Endothelial cell of umbilical vein (primary cell): Measurements from ENCODE around the gene STK24.

Source experiments
- CTCF ChIP-seq, 2 donors: IDR thresholded peaks; 1 replicate in 1 of 2; 2 replicates in 1 of 2; pipeline ENCODE4 v1.5.1; 2011; ENCODE audit warnings: low read length in 2 of 2, mild to moderate bottlenecking in 2 of 2, moderate library complexity in 2 of 2, control low read depth in 1 of 2, inconsistent platforms in 1 of 2, low read depth in 1 of 2; ENCODE audit not compliant: insufficient read depth in 1 of 2; ENCODE audit errors: extremely low read depth in 1 of 2
- EZH2 ChIP-seq: IDR thresholded peaks from 2 replicates; pipeline ENCODE4 v1.6.1; 2012; ENCODE audit warnings: borderline replicate concordance, low read depth, mild to moderate bottlenecking, moderate library complexity, low read length, inconsistent platforms; ENCODE audit not compliant: severe bottlenecking
- GATA2 ChIP-seq: IDR thresholded peaks from 2 replicates; pipeline ENCODE4 v1.7.0; 2011; ENCODE audit warnings: low read depth, mild to moderate bottlenecking, moderate library complexity, mixed read lengths, low read length; ENCODE audit not compliant: insufficient read length, insufficient read depth
- MYC ChIP-seq: IDR thresholded peaks from one replicate; pipeline ENCODE4 v1.6.1; 2011; ENCODE audit warnings: mild to moderate bottlenecking, low read depth, low read length
- POLR2A ChIP-seq: IDR thresholded peaks from 2 replicates; pipeline ENCODE4 v1.6.1; 2012; ENCODE audit warnings: low read depth, mild to moderate bottlenecking, control low read depth, low read length
- POLR2AphosphoS5 ChIP-seq: IDR thresholded peaks from 2 replicates; pipeline ENCODE4 v1.6.1; 2012; ENCODE audit warnings: low read depth, mild to moderate bottlenecking, control low read depth, low read length, moderate library complexity; ENCODE audit not compliant: insufficient read depth
- TF ChIP-seq, protein P1 (sequence below): IDR thresholded peaks from 2 replicates; pipeline ENCODE4 v1.6.1; 2011; ENCODE audit not compliant: insufficient read depth, insufficient read length

DNA sequence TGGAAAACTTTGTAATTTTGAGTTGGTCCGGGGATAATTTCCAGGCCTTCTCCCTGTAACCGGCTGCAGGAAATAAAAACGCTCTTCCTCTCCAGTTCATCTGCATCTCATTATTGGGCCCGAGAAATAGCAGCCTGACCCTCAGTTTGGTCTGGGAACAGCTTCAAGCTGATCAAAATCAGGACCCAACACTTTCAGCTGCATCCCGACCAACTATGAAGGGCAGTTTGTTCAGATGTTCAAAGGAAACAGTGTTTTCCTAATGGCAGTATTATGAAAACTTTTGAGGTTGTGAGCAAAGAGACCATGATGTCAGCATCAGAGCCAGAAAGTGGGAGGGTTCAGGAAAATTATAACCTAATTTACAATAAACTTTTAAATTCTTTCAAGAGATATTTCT is 35.7 kb downstream of the STK24 start:
- TF ChIP-seq POLR2AphosphoS5 (no peak), CTCF (IDR thresholded peaks at IDR 0.05; ENCODE audit: extremely low read depth in 1 of 2, insufficient read depth in 1 of 2, low read depth in 1 of 2, low read length in 2 of 2) (no peak), EZH2 (no peak), POLR2A (no peak), GATA2 (no peak), MYC (no peak)
- TF ChIP-seq, protein P1, sequence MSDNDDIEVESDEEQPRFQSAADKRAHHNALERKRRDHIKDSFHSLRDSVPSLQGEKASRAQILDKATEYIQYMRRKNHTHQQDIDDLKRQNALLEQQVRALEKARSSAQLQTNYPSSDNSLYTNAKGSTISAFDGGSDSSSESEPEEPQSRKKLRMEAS, result no peak
